HG03139 (cell line): ENCODE data around the gene ADAMTS20.
"Not testable (repeated sequence)": the region's sequence is repeated elsewhere in the genome, so short reads cannot be mapped to it uniquely, and the experiment has no call there.

ENCODE experiments used
- ATAC-seq: cut with Tn5 transposase; IDR thresholded peaks from one replicate; pipeline ENCODE4 v1.9.1; 2021; ENCODE audit not compliant: unreplicated experiment

Gene ADAMTS20

GRCh38 chr12:43551971-43552559 lies at the start of gene ADAMTS20:
TSS of gene ADAMTS20 (minus strand) at chr12:43552203. CDS start at chr12:43551921, 282 bp downstream.
- no peak for ATAC-seq

GRCh38 chr12:43599708-43600107 lies 47.7 kb upstream of the ADAMTS20 start:
- ATAC-seq, result no peak

GRCh38 chr12:43599066-43599465 lies 47.1 kb upstream of the ADAMTS20 start:
- ATAC-seq, result no peak

GRCh38 chr12:43590307-43590706 lies 38.3 kb upstream of the ADAMTS20 start:
- no peak for ATAC-seq

GRCh38 chr12:43586646-43587245 lies 34.7 kb upstream of the ADAMTS20 start:
- ATAC-seq, result no peak

- no peak for ATAC-seq
Measured at GRCh38 chr12:43585676-43586075, 33.7 kb upstream of the ADAMTS20 start.

GRCh38 chr12:43580601-43581000 lies 28.6 kb upstream of the ADAMTS20 start:
- ATAC-seq, result no peak

GRCh38 chr12:43579206-43579605 lies 27.2 kb upstream of the ADAMTS20 start:
- ATAC-seq, result no peak

GRCh38 chr12:43578782-43579181 lies 26.8 kb upstream of the ADAMTS20 start:
- ATAC-seq, result no peak

- no peak for ATAC-seq
Measured at GRCh38 chr12:43577381-43577780, 25.4 kb upstream of the ADAMTS20 start.

- ATAC-seq, result no peak
Measured at GRCh38 chr12:43576162-43576561, 24.2 kb upstream of the ADAMTS20 start.

GRCh38 chr12:43571885-43572284 lies 19.9 kb upstream of the ADAMTS20 start:
- no peak for ATAC-seq

- ATAC-seq, result no peak
Measured at GRCh38 chr12:43556057-43556456, 4.1 kb upstream of the ADAMTS20 start.

GRCh38 chr12:43551279-43551970 lies 578 bp downstream of the ADAMTS20 start:
- ATAC-seq, result no peak

GRCh38 chr12:43550831-43551271 lies 1.2 kb downstream of the ADAMTS20 start:
- no peak for ATAC-seq

- no peak for ATAC-seq
Measured at GRCh38 chr12:43544703-43545102, 7.3 kb downstream of the ADAMTS20 start.

- no peak for ATAC-seq
Measured at GRCh38 chr12:43540470-43540869, 11.5 kb downstream of the ADAMTS20 start.

GRCh38 chr12:43537675-43538074 lies 14.3 kb downstream of the ADAMTS20 start:
- not testable (repeated sequence) for ATAC-seq

GRCh38 chr12:43516045-43516444 lies 36.0 kb downstream of the ADAMTS20 start:
- ATAC-seq, result no peak

- no peak for ATAC-seq
Measured at GRCh38 chr12:43501703-43502102, 50.3 kb downstream of the ADAMTS20 start.

GRCh38 chr12:43493261-43493797 lies 58.7 kb downstream of the ADAMTS20 start:
- ATAC-seq, result no peak
